OCI-LY7 (cell line): ENCODE results near the gene SPTAN1. TPM values are rescaled to one million over a fixed set of nuclear protein-coding genes. Genes with fewer than 3 reads are reported as not detected.
"Not testable (repeated sequence)": the region's sequence is repeated elsewhere in the genome, so short reads cannot be mapped to it uniquely, and the experiment has no call there.

Source experiments
- Bru-seq: library from RNA; stranded (reverse); fragments of 400-500 nt; gene quantifications from one replicate; lab custom pipeline; 2021; lab: Mats Ljungman, UMichigan
- BruChase-seq, 2 experiments: library from RNA; stranded (reverse); fragments of 400-500 nt; gene quantifications; one replicate each; lab custom pipeline; 2021; lab: Mats Ljungman, UMichigan
- BruUV-seq: library from RNA; stranded (reverse); fragments of 400-500 nt; replicated peaks from 2 replicates; lab custom pipeline; 2021; lab: Mats Ljungman, UMichigan
- CTCF ChIA-PET: fragments of 300-600 bp; sonication (Branson Sonifier 250); formaldehyde crosslinking; loops from one replicate; lab custom pipeline; 2022; ENCODE audit warnings: antibody characterized with exemption; ENCODE audit not compliant: unreplicated experiment; lab: Charles Lee
- POLR2A ChIA-PET: fragments of 300-600 bp; sonication (Branson Sonifier 250); formaldehyde crosslinking; loops from one replicate; lab custom pipeline; 2022; ENCODE audit warnings: antibody characterized with exemption; lab: Charles Lee
- DNase-seq: peaks from one replicate; pipeline ENCODE4 v3.0.0-alpha.2; 2015; ENCODE audit warnings: low spot score
- H2AFZ ChIP-seq: fragments of 200-600 bp; sonication (generic), shearing (Covaris generic); 2 replicates; pipeline ENCODE4 v1.6.1; 2014; ENCODE audit warnings: mild to moderate bottlenecking, antibody characterized with exemption, low read length, moderate library complexity
- H3K27ac ChIP-seq: fragments of 200-600 bp; sonication (generic); 2 replicates; pipeline ENCODE4 v1.5.1; 2014; ENCODE audit warnings: mixed run types, low read depth, mild to moderate bottlenecking, moderate library complexity, low read length, inconsistent platforms; ENCODE audit not compliant: poor library complexity, severe bottlenecking
- H3K36me3 ChIP-seq: fragments of 200-600 bp; sonication (generic); 2 replicates; pipeline ENCODE4 v1.6.1; 2014; ENCODE audit warnings: mild to moderate bottlenecking, antibody characterized with exemption, low read length, moderate library complexity, mixed read lengths; ENCODE audit not compliant: insufficient read depth
- H3K4me1 ChIP-seq: fragments of 200-600 bp; sonication (generic); 2 replicates; pipeline ENCODE4 v1.5.1; 2014; ENCODE audit warnings: mild to moderate bottlenecking, low read length; ENCODE audit not compliant: insufficient read depth, poor library complexity, severe bottlenecking
- H3K4me2 ChIP-seq: fragments of 200-600 bp; sonication (generic); 2 replicates; pipeline ENCODE4 v1.6.1; 2014; ENCODE audit warnings: mild to moderate bottlenecking, low read length
- H3K4me3 ChIP-seq: fragments of 200-600 bp; sonication (generic); 2 replicates; pipeline ENCODE4 v1.5.1; 2014; ENCODE audit warnings: mild to moderate bottlenecking, low read depth, low read length; ENCODE audit not compliant: poor library complexity, severe bottlenecking
- H3K79me2 ChIP-seq: fragments of 200-600 bp; sonication (generic); 2 replicates; pipeline ENCODE4 v1.6.1; 2016; ENCODE audit warnings: low read depth, mild to moderate bottlenecking, low read length, moderate library complexity, mixed read lengths; ENCODE audit not compliant: insufficient read depth
- H3K9me2 ChIP-seq: fragments of 200-600 bp; sonication (generic); 2 replicates; pipeline ENCODE4 v1.6.1; 2016; ENCODE audit warnings: mild to moderate bottlenecking, low read length, mixed read lengths; ENCODE audit not compliant: insufficient read depth
- H3K9me3 ChIP-seq: fragments of 200-600 bp; sonication (generic); 2 replicates; pipeline ENCODE4 v1.6.1; 2014; ENCODE audit warnings: mild to moderate bottlenecking, mixed run types, low read length, mixed read lengths
- H4K20me1 ChIP-seq: fragments of 200-600 bp; sonication (generic); 2 replicates; pipeline ENCODE4 v1.6.1; 2014; ENCODE audit warnings: mild to moderate bottlenecking, antibody characterized with exemption, low read length, moderate library complexity, mixed read lengths; ENCODE audit not compliant: insufficient read depth
- CTCF ChIP-seq: fragments of 200-600 bp; sonication (generic); conservative IDR thresholded peaks from 2 replicates; pipeline ENCODE4 v1.5.1; 2014; ENCODE audit warnings: mild to moderate bottlenecking, antibody characterized with exemption, low read length, moderate library complexity, mixed read lengths
- EZH2phosphoT487 ChIP-seq: fragments of 200-600 bp; sonication (generic); IDR thresholded peaks from 2 replicates; pipeline ENCODE4 v1.6.1; 2018; ENCODE audit warnings: low read depth, borderline replicate concordance, mild to moderate bottlenecking, mixed run types, antibody characterized with exemption, low read length, moderate library complexity, mixed read lengths
- intact Hi-C: fragments of 100-400 bp; cut with micrococcal nuclease; formaldehyde crosslinking; loops from one replicate; pipeline ENCODE4 v1.10.0; 2022; ENCODE audit not compliant: unreplicated experiment
- long read RNA-seq: library from polyadenylated mRNA; stranded (forward); transcript quantifications from one replicate; pipeline ENCODE4 v2.0.0, GENCODE V29; 2022
- total RNA-seq, 2 experiments: library from RNA; depleted of rRNA in 1 of 2; stranded (reverse); fragments of >200 nt in 1 of 2; shearing (Covaris generic) in 1 of 2; gene quantifications; 2 replicates each; pipeline ENCODE4 v1.2.3, GENCODE V29; 2014 to 2022

SPTAN1 gene
- total RNA-seq (2014; rRNA removed; shearing (Covaris generic)) (259 and 272 TPM in 2 replicates), total RNA-seq (2022) (239 and 283 TPM in 2 replicates), Bru-seq, nascent RNA (percentile 74 among the genes with signal in this experiment), BruChase-seq, experiment 1, labeled RNA remaining after a 6-hour chase (percentile 91 among the genes with signal in this experiment), BruChase-seq, experiment 2, labeled RNA remaining after a 2-hour chase (percentile 85 among the genes with signal in this experiment)
- long read RNA-seq, full-length matches to known transcripts = 35 of 141 reads
- long read RNA-seq, partial matches to known transcripts = 84 of 141 reads
- long read RNA-seq, other reads (novel, unspliced or antisense) = 22 of 141 reads

- no peaks in the 10 kb centered on the region for H3K9me3 ChIP-seq
- peak within 1 kb of the TSS; percentile 86 for H3K4me2 ChIP-seq
- peak within 1 kb of the TSS; percentile 87 for H3K4me3 ChIP-seq
- H3K36me3 ChIP-seq = peaks cover 6% of the 10 kb centered on the region; the same call in 1 of the 2 replicates
- intact Hi-C loops = loop anchor here (1.0 to 10.0 kb wide), 7 partner anchors 47 to 370 kb away; partner anchors contain the start of genes COQ4, ENDOG, PHYHD1 and SET
- no TSS peak for BruUV-seq
- ChIA-PET POLR2A (interaction anchor here (0.6 to 1.9 kb wide), 6 partner anchors 8 to 319 kb away, joined by 3 to 10 read pairs (median 4); partner anchors contain the start of gene GLE1), CTCF (interaction anchor here (1.0 kb wide), 1 partner anchor 95 kb away, joined by 3 read pairs; no protein-coding TSS in a partner anchor)
- H3K27ac ChIP-seq = peak within 1 kb of the TSS; percentile 40
- TF ChIP-seq EZH2phosphoT487 = no peak
- peaks cover 43% of the 10 kb centered on the region for H3K4me1 ChIP-seq
- peak within 1 kb of the TSS; percentile 86 for H2AFZ ChIP-seq
- DNase-seq = peak; percentile 94
- peaks cover 18% of the 10 kb centered on the region; the same call in 1 of the 2 replicates for H4K20me1 ChIP-seq
- peaks cover 45% of the 10 kb centered on the region for H3K79me2 ChIP-seq
- H3K9me2 ChIP-seq = no peaks in the 10 kb centered on the region
These were observed at the start of gene SPTAN1 for GRCh38 chr9:128552153-128552743. TSS of gene SPTAN1 (plus strand) at chr9:128552587. CDS start at chr9:128566741, 14,154 bp downstream.

GRCh38 chr9:128503415-128503825 lies 49.0 kb upstream of the SPTAN1 start:
- intact Hi-C loops, H2AFZ ChIP-seq, H3K9me3 ChIP-seq, H3K27ac ChIP-seq, H4K20me1 ChIP-seq, H3K9me2 ChIP-seq, H3K4me3 ChIP-seq, POLR2A ChIA-PET, CTCF ChIA-PET, BruUV-seq, DNase-seq: not testable (repeated sequence)
- H3K36me3 ChIP-seq = peaks cover 49% of the 10 kb centered on the region
- peaks cover 20% of the 10 kb centered on the region for H3K79me2 ChIP-seq
- peaks cover 13% of the 10 kb centered on the region for H3K4me1 ChIP-seq
- peak overlapping the region; percentile 85; the same call in 1 of the 2 replicates for H3K4me2 ChIP-seq

GRCh38 chr9:128503870-128504269 lies 48.5 kb upstream of the SPTAN1 start:
- TF ChIP-seq EZH2phosphoT487 = no peak
- TF ChIP-seq CTCF = no peak
- peak overlapping the region; percentile 82 for H3K4me3 ChIP-seq
- no peak for DNase-seq
- intact Hi-C loops = loop anchor here (2.0 kb wide), 1 partner anchor 47 kb away; the partner anchor contains the start of gene ODF2
- peaks cover 48% of the 10 kb centered on the region for H3K36me3 ChIP-seq
- no peaks in the 10 kb centered on the region for H3K9me3 ChIP-seq
- peak overlapping the region; percentile 85 for H3K4me2 ChIP-seq
- H3K9me2 ChIP-seq = no peaks in the 10 kb centered on the region
- H3K79me2 ChIP-seq = peaks cover 20% of the 10 kb centered on the region
- CTCF ChIA-PET = no interaction called here
- peaks cover 13% of the 10 kb centered on the region for H3K4me1 ChIP-seq
- H4K20me1 ChIP-seq = no peaks in the 10 kb centered on the region
- H2AFZ ChIP-seq = peak overlapping the region; percentile 45; the same call in 1 of the 2 replicates
- H3K27ac ChIP-seq = peak overlapping the region; percentile 38
- BruUV-seq = no TSS peak
- POLR2A ChIA-PET = no interaction called here
